Measurements from ENCODE around the gene PHOX2B. TPM values are rescaled to one million over a fixed set of nuclear protein-coding genes. Genes with fewer than 3 reads are reported as not detected.

PHOX2B gene
- total and polyA plus RNA-seq, 8 donors: 0.48 to 2.0 TPM; not detected in 6

DNA sequence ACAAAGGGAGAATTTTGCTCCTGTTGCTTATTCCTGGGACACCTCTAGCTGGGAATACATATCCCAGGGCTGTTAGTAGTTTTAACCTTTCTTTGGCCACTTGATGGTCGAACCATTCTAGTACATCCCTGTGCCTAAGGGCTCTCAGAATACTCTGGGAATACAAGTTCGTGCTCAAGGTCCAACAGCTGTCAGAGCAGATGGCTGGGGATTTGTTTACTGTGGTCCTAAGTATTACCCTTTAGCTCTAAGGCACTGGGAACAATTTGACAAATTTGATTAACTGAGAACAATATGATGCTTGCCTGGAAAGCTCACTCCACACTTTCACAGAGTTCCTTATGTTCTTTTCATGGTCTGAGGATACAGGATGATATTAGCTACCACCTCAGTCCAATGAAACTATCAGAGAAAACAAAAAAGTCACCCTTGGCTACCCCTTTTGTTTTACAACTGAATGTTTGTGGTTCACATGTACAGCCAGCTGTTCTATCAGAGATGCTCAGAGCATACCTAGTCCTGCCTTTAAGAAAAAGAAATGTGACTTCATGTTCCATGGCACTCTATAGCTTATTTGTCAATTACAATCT lies 47.4 kb upstream of the PHOX2B start:
- 37 to 52% (median 41%) methylated on average over 2 of the region's 2 CpGs for WGBS, 5 donors
- H3K9me3 ChIP-seq: no peaks in the 10 kb centered on the region
- H3K27ac ChIP-seq: no peak overlapping the region
- DNase-seq: peak in 1 of 2 donors; percentile 25
- TF ChIP-seq EP300 (IDR thresholded peaks at IDR 0.05) (no peak), POLR2A (IDR thresholded peaks at IDR 0.05) (no peak), POLR2AphosphoS5 (IDR thresholded peaks at IDR 0.05) (no peak)
- TF ChIP-seq, protein P1, sequence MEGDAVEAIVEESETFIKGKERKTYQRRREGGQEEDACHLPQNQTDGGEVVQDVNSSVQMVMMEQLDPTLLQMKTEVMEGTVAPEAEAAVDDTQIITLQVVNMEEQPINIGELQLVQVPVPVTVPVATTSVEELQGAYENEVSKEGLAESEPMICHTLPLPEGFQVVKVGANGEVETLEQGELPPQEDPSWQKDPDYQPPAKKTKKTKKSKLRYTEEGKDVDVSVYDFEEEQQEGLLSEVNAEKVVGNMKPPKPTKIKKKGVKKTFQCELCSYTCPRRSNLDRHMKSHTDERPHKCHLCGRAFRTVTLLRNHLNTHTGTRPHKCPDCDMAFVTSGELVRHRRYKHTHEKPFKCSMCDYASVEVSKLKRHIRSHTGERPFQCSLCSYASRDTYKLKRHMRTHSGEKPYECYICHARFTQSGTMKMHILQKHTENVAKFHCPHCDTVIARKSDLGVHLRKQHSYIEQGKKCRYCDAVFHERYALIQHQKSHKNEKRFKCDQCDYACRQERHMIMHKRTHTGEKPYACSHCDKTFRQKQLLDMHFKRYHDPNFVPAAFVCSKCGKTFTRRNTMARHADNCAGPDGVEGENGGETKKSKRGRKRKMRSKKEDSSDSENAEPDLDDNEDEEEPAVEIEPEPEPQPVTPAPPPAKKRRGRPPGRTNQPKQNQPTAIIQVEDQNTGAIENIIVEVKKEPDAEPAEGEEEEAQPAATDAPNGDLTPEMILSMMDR (IDR thresholded peaks at IDR 0.05): no peak
- peaks cover 0 to 23% (median 5%) of the 10 kb centered on the region in 3 donors for H3K27me3 ChIP-seq
- H3K4me3 ChIP-seq: no peak overlapping the region
- intact Hi-C loops (cut with DNase I; ENCODE audit: low total_unique reads): no loop called here
- peaks cover 0 to 7% (median 0%) of the 10 kb centered on the region in 4 donors for H3K4me1 ChIP-seq
- no peaks in the 10 kb centered on the region for H3K36me3 ChIP-seq

DNA sequence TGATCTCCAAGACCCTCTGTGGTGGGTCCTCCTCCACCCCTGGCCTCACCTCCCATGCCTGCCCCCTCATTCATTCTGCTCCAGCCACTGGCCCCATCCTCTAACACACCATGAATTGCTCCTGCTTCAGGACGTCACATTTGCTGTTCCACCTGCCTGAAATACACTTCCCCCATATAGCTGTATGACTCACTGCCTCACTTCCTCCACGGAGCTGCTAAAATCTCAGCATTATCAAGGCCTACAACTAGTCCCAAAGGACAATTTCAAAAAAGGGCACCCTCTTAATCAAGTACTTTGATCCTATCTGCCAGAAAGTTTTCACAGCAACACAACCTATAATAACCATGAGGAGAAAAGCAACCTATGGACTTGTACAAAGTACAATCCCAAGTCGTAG lies 43.6 kb upstream of the PHOX2B start:
- TF ChIP-seq EP300 (IDR thresholded peaks at IDR 0.05) (no peak), POLR2A (IDR thresholded peaks at IDR 0.05) (no peak), POLR2AphosphoS5 (IDR thresholded peaks at IDR 0.05) (no peak)
- TF ChIP-seq, protein P1 (IDR thresholded peaks at IDR 0.05): no peak
- Histone ChIP-seq H3K27ac (no peak overlapping the region), H3K9me3 (no peaks in the 10 kb centered on the region), H3K36me3 (no peaks in the 10 kb centered on the region), H3K4me3 (no peak overlapping the region), H3K27me3 (peaks cover 0 to 26% (median 5%) of the 10 kb centered on the region in 3 donors), H3K4me1 (peaks cover 0 to 5% (median 0%) of the 10 kb centered on the region in 4 donors)
- no peak for DNase-seq
- intact Hi-C loops (cut with DNase I; ENCODE audit: low total_unique reads): no loop called here
- WGBS, 5 donors: 40 to 55% (median 53%) methylated on average over 3 of the region's 3 CpGs

DNA sequence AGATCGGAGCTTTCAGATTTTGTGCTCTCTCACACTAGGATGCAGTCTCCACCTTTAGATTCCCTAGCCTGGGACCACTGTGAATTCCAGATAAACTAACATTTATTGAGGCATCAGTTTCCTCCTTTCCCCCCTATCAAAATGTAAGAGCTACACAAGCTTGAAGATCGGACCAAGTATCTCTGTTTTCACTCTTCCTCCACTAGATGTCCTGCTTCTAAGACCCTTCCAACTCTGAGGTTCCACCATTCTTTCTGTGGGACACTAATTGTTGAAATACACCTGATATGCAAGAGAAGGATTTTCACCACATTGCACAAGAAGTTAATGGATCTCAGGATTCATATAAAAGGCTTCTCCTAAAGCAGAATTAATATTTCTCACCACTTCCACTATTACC lies 43.0 kb upstream of the PHOX2B start:
- intact Hi-C loops (cut with DNase I; ENCODE audit: low total_unique reads): no loop called here
- H3K36me3 ChIP-seq: no peaks in the 10 kb centered on the region
- DNase-seq: no peak
- H3K4me1 ChIP-seq: no peaks in the 10 kb centered on the region
- 71 to 83% (median 76%) methylated on average over 2 of the region's 2 CpGs for WGBS, 5 donors
- H3K9me3 ChIP-seq: no peaks in the 10 kb centered on the region
- H3K27ac ChIP-seq: no peak overlapping the region
- no peak overlapping the region for H3K4me3 ChIP-seq
- TF ChIP-seq POLR2AphosphoS5 (IDR thresholded peaks at IDR 0.05) (no peak), POLR2A (IDR thresholded peaks at IDR 0.05) (no peak), EP300 (IDR thresholded peaks at IDR 0.05) (no peak)
- TF ChIP-seq, protein P1 (IDR thresholded peaks at IDR 0.05): no peak
- peaks cover 0 to 21% (median 3%) of the 10 kb centered on the region in 3 donors for H3K27me3 ChIP-seq

DNA sequence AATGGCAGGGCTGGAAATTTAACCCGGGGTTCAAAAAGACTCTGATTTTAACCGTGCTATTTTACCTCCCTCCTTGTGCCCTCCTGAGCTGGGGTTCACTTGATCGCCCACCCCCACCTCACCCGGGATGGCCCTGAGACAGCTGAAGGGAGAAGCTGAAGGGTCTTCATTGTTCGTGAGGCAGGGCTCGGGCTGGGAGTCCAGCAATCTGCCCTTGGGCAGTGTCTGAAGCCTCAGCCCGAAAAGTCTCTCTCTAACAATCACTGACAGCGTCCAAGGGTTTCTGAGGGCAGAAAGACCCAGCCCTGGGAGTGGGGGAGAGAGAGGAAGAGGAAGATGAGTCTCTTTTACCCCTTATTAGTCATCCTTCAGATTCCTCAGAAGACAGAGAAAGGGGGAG lies 39.4 kb upstream of the PHOX2B start:
- H3K27me3 ChIP-seq: peaks cover 0 to 19% (median 0%) of the 10 kb centered on the region in 3 donors
- H3K4me3 ChIP-seq: no peak overlapping the region
- no peak for DNase-seq
- TF ChIP-seq, protein P1 (IDR thresholded peaks at IDR 0.05): no peak
- TF ChIP-seq EP300 (IDR thresholded peaks at IDR 0.05) (no peak), POLR2AphosphoS5 (IDR thresholded peaks at IDR 0.05) (no peak), POLR2A (IDR thresholded peaks at IDR 0.05) (no peak)
- no peaks in the 10 kb centered on the region for H3K4me1 ChIP-seq
- intact Hi-C loops (cut with DNase I; ENCODE audit: low total_unique reads): no loop called here
- no peaks in the 10 kb centered on the region for H3K36me3 ChIP-seq
- no peak overlapping the region for H3K27ac ChIP-seq
- WGBS, 5 donors: 56 to 68% (median 61%) methylated on average over 8 of the region's 8 CpGs
- H3K9me3 ChIP-seq: no peaks in the 10 kb centered on the region
